HAP-1 (cell line): ENCODE data around the gene NUDT17.

ENCODE experiments used
- DNase-seq, 2 experiments: peaks; one replicate each; pipeline ENCODE4 v3.0.0-alpha.2; 2016 to 2020; ENCODE audit warnings: low spot score in 2 of 2
- H3K27me3 ChIP-seq: fragments of 250-450 bp; sonication (Bioruptor Pico); 2 replicates; pipeline ENCODE4 v1.5.1; 2020; ENCODE audit warnings: low read depth, mild to moderate bottlenecking, moderate library complexity
- H3K36me3 ChIP-seq: fragments of 250-450 bp; sonication (Bioruptor Pico); replicated peaks from 2 replicates; pipeline ENCODE4 v1.5.1; 2020; ENCODE audit warnings: mild to moderate bottlenecking
- H3K4me1 ChIP-seq: fragments of 250-450 bp; sonication (Bioruptor Pico); 2 replicates; pipeline ENCODE4 v1.5.1; 2020; ENCODE audit warnings: mild to moderate bottlenecking
- H3K4me3 ChIP-seq: fragments of 250-450 bp; sonication (Bioruptor Pico); 2 replicates; pipeline ENCODE4 v1.5.1; 2020; ENCODE audit warnings: mild to moderate bottlenecking, moderate library complexity
- H3K9me3 ChIP-seq: fragments of 250-450 bp; sonication (Bioruptor Pico); 2 replicates; pipeline ENCODE4 v1.5.1; 2020; ENCODE audit warnings: mild to moderate bottlenecking, moderate library complexity
- in situ Hi-C: fragments of 300-500 bp; cut with MboI; formaldehyde crosslinking; loops from 3 replicates; pipeline ENCODE4 v1.14.3; 2020; ENCODE audit warnings: low sequenced_read_pairs, inconsistent platforms, mixed read lengths

Gene NUDT17

DNA sequence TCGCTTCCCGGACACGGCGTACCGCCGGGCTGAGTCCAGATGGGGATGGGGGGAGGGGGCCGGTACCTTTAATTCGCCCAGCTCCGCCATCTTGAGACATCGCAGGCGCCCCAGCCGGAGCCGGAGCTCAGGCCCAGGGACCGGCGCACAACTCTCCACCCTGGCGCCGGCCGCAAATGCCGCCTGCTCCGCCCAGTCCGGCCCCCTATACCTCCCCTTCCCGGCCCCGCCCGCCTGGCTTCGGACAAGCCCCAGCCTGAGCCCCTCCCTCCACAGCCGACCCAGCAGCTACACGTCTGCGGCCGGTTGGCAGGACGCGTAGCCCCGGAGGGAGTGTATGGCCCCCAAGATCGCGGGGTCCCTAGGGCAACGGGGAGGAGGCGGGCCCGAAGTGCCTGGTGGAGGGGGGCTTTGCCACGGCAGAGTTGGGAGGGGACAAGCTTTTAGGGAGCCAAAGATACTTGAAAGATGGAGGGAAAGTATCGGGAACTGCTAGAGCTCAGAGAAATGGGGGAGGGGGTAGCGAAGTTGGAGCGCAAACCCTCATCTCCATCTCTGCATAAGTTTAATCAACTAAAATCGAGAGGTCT is 13.6 kb downstream of the NUDT17 start, which contains the start of gene PIAS3:
Gene PIAS3, minus strand, starts transcription at position 181 of the 590 bp plus-strand sequence. Its CDS starts 91 bp downstream, at position 90.
- Histone ChIP-seq H3K4me3 (peak within 1 kb of the TSS; percentile 95), H3K36me3 (peaks cover 20% of the 10 kb centered on the region), H3K4me1 (peaks cover 11% of the 10 kb centered on the region), H3K9me3 (peaks cover 4% of the 10 kb centered on the region; the same call in 1 of the 2 replicates), H3K27me3 (0 out of 2 replicates have a peak, but pooled peaks cover 2% of the 10 kb centered on the region)
- in situ Hi-C loops, result no loop called here
- DNase-seq, result peak; percentile 92 to 99

- Histone ChIP-seq H3K9me3 (peaks cover 4% of the 10 kb centered on the region; the same call in 1 of the 2 replicates), H3K4me3 (peak overlapping the region; percentile 95), H3K27me3 (0 out of 2 replicates have a peak, but pooled peaks cover 5% of the 10 kb centered on the region), H3K4me1 (peaks cover 11% of the 10 kb centered on the region), H3K36me3 (peaks cover 19% of the 10 kb centered on the region)
- peak; percentile 85 to 96 for DNase-seq
- in situ Hi-C loops, result no loop called here
Observed at GRCh38 chr1:145859491-145860023, 14.1 kb downstream of the NUDT17 start.

- Histone ChIP-seq H3K36me3 (peaks cover 4% of the 10 kb centered on the region; the same call in 1 of the 2 replicates), H3K9me3 (no peaks in the 10 kb centered on the region; the same call in 1 of the 2 replicates), H3K4me1 (peaks cover 11% of the 10 kb centered on the region), H3K27me3 (peaks cover 19% of the 10 kb centered on the region), H3K4me3 (no peak overlapping the region)
- in situ Hi-C loops, result no loop called here
- DNase-seq, result no peak
Observed at GRCh38 chr1:145863282-145864018, 18.0 kb downstream of the NUDT17 start.

DNA sequence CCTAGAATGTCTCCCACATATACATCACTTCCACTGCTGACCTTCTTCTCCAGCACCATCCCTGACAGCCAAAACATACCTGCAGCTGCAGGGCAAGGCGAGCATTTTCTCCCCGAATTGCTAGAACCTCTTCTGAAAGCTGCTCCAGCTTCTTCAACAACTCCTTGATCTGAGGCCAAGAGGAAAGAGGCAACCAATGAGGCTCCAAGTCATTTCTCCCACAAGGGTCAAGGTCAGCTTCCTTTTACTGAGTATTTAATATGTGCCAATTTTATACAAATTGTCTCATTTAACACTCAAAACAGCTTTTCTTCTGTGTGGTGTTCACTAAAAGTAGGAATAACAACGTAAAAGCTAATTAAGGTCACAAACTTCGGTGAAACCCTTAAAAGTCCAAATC is 22.8 kb downstream of the NUDT17 start:
- DNase-seq, result no peak
- H3K9me3 ChIP-seq, result no peaks in the 10 kb centered on the region
- no peak overlapping the region for H3K4me3 ChIP-seq
- no peaks in the 10 kb centered on the region for H3K4me1 ChIP-seq
- no peaks in the 10 kb centered on the region for H3K36me3 ChIP-seq
- peaks cover 28% of the 10 kb centered on the region for H3K27me3 ChIP-seq
- in situ Hi-C loops, result no loop called here

GRCh38 chr1:145871994-145872924 is 26.8 kb downstream of the NUDT17 start:
- in situ Hi-C loops, result no loop called here
- Histone ChIP-seq H3K4me1 (no peaks in the 10 kb centered on the region), H3K27me3 (peaks cover 20% of the 10 kb centered on the region), H3K36me3 (no peaks in the 10 kb centered on the region), H3K4me3 (no peak overlapping the region), H3K9me3 (no peaks in the 10 kb centered on the region)
- DNase-seq, result no peak

DNA sequence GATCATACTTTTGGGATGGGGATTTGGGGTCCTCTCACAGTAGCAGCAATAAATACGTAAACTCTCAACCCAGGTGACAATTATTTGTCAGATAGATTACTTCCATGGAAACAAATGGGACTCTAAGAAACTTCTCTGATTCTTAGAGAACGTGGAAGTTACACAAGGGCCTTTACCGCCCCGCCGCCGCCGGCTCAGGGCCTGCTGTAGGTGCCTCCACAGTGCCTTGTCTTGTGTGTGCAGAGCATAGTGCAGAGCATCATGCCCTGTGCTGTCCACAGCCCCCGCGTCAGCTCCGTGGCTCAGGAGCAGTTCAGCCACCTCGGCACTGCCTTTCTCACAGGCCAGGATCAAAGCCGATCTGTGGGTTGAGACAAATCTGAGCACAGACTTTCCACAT is 29.2 kb downstream of the NUDT17 start:
- peaks cover 17% of the 10 kb centered on the region for H3K27me3 ChIP-seq
- no peaks in the 10 kb centered on the region for H3K36me3 ChIP-seq
- no peak overlapping the region for H3K4me3 ChIP-seq
- H3K9me3 ChIP-seq, result no peaks in the 10 kb centered on the region
- no peak for DNase-seq
- no peaks in the 10 kb centered on the region for H3K4me1 ChIP-seq
- in situ Hi-C loops, result no loop called here

DNA sequence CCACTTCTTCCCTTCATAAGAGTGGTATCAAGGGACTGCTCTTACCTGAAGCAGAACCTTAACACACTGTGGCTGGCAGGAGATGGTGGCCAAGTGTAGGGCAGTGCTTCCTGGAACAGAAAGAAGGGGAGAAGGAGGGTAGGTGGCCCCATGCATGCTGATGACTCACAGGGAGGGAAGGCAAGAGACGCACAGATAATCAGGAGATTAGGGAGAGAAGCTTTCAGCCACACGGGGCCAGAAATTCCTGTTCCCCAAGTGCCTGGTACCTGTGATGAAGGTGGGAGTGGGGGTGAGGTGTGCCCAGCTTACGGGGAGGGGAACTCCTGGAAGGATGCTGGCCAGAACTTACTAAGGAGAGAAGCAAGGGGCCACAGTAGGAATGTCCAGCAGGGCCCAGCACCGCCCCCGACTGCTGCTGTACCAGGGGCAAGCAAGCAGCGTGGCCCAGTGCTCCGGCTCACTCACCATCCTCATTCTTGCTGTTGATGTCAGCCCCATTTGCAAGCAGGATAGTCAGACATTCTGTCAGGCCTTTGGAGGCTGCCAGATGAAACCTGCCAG is 32.6 kb downstream of the NUDT17 start:
- no peak for DNase-seq
- H3K4me3 ChIP-seq, result no peak overlapping the region
- H3K4me1 ChIP-seq, result no peaks in the 10 kb centered on the region; the same call in 1 of the 2 replicates
- no peaks in the 10 kb centered on the region for H3K36me3 ChIP-seq
- in situ Hi-C loops, result no loop called here
- no peaks in the 10 kb centered on the region for H3K9me3 ChIP-seq
- H3K27me3 ChIP-seq, result peaks cover 7% of the 10 kb centered on the region

GRCh38 chr1:145878724-145879123 is 33.3 kb downstream of the NUDT17 start:
- H3K36me3 ChIP-seq, result no peaks in the 10 kb centered on the region
- in situ Hi-C loops, result no loop called here
- DNase-seq, result no peak

GRCh38 chr1:145879775-145880174 is 34.3 kb downstream of the NUDT17 start:
- in situ Hi-C loops, result no loop called here
- peaks cover 16% of the 10 kb centered on the region for H3K27me3 ChIP-seq
- no peaks in the 10 kb centered on the region for H3K9me3 ChIP-seq
- H3K4me3 ChIP-seq, result no peak overlapping the region
- DNase-seq, result no peak
- H3K36me3 ChIP-seq, result no peaks in the 10 kb centered on the region
- no peaks in the 10 kb centered on the region; the same call in 1 of the 2 replicates for H3K4me1 ChIP-seq

More at GRCh38 chr1:145878724-145879123, 33.3 kb downstream of the NUDT17 start:
- no peaks in the 10 kb centered on the region; the same call in 1 of the 2 replicates for H3K4me1 ChIP-seq
- no peak overlapping the region for H3K4me3 ChIP-seq
- H3K27me3 ChIP-seq, result peaks cover 7% of the 10 kb centered on the region
- no peaks in the 10 kb centered on the region for H3K9me3 ChIP-seq

DNA sequence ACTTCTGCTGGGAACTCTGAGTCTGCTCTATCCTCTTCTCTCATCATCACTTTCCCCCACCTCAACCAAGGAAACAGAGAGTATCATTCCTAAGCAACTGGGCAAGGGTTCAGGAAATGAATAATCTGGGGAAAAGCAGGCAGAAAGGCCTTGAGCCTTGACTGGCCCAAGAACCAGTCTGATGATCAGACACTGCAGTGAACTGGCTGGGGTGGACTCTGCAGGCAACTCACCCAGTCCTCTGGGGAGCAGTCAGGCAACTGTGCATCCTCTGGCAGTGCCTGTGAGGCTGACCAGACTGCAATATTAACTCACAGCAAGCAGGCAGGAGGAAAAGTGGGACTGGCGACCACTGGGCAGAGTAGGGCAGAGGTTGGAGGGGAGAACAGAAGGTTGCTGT is 39.2 kb downstream of the NUDT17 start:
- Histone ChIP-seq H3K4me1 (peaks cover 17% of the 10 kb centered on the region), H3K9me3 (no peaks in the 10 kb centered on the region), H3K36me3 (no peaks in the 10 kb centered on the region), H3K4me3 (no peak overlapping the region), H3K27me3 (peaks cover 11% of the 10 kb centered on the region)
- in situ Hi-C loops, result no loop called here
- DNase-seq, result no peak

DNA sequence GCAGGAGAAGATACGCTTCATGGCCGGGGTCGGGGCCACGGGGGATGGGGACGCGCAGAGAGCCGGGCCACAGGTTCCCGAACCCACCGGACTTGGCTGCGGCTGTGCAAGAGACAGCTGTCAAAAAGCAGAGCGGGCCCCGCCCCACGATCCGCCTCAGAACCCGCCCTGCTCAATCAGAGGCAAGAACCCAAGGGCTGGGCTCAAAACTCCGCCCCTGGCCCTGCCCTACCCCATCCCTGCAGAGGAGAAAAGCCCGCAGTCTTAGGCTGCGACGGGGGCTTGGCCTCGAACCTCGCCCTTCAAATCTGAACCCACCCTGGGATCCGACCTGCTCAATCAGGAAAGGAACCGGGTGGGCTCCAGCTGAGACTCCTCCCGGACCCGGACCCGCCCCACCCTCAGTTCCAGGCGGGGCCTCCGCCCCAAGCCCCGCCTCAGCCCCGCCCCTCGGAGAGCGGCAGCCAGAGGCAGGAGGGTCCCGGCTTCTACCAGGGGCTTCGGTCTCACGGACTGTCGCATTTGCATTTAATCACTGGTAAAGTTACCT is 40.4 kb downstream of the NUDT17 start, which contains the start of gene ANKRD35:
Gene ANKRD35, minus strand, starts transcription at position 129 of the 550 bp plus-strand sequence. Its CDS starts 108 bp downstream, at position 21.
- peaks cover 11% of the 10 kb centered on the region for H3K27me3 ChIP-seq
- in situ Hi-C loops, result no loop called here
- peak; percentile 83 to 94 for DNase-seq
- no peaks in the 10 kb centered on the region for H3K9me3 ChIP-seq
- no peaks in the 10 kb centered on the region for H3K36me3 ChIP-seq
- peaks cover 17% of the 10 kb centered on the region for H3K4me1 ChIP-seq
- H3K4me3 ChIP-seq, result peak within 1 kb of the TSS; percentile 56

- in situ Hi-C loops, result no loop called here
- no peak for DNase-seq
- Histone ChIP-seq H3K9me3 (no peaks in the 10 kb centered on the region), H3K4me1 (peaks cover 17% of the 10 kb centered on the region), H3K4me3 (peak overlapping the region; percentile 56), H3K36me3 (no peaks in the 10 kb centered on the region), H3K27me3 (peaks cover 11% of the 10 kb centered on the region)
Observed at GRCh38 chr1:145886390-145886789, 41.0 kb downstream of the NUDT17 start.
